Glutamatergic neuron (in vitro differentiated cells): ENCODE data around the gene SERPINA5. TPM values are rescaled to one million over a fixed set of nuclear protein-coding genes. Genes with fewer than 3 reads are reported as not detected.

Experiments used
- DNase-seq: peaks from one replicate; pipeline ENCODE4 v3.0.0; 2022
- H3K27ac Mint-ChIP-seq: one replicate; pipeline ENCODE4 v1.8.0; 2020; ENCODE audit warnings: mild to moderate bottlenecking, mixed read lengths, inconsistent platforms; ENCODE audit not compliant: unreplicated experiment
- H3K27me3 Mint-ChIP-seq: one replicate; pipeline ENCODE4 v1.8.0; 2020; ENCODE audit warnings: mild to moderate bottlenecking, moderate library complexity, mixed read lengths, inconsistent platforms; ENCODE audit not compliant: unreplicated experiment
- H3K36me3 Mint-ChIP-seq: one replicate; pipeline ENCODE4 v1.8.0; 2020; ENCODE audit warnings: mild to moderate bottlenecking, mixed read lengths, inconsistent platforms; ENCODE audit not compliant: unreplicated experiment
- H3K4me1 Mint-ChIP-seq: one replicate; pipeline ENCODE4 v1.8.0; 2020; ENCODE audit warnings: mild to moderate bottlenecking, low read depth, mixed read lengths, inconsistent platforms; ENCODE audit not compliant: unreplicated experiment
- H3K4me3 Mint-ChIP-seq: one replicate; pipeline ENCODE4 v1.8.0; 2020; ENCODE audit warnings: mild to moderate bottlenecking, mixed read lengths, inconsistent platforms; ENCODE audit not compliant: unreplicated experiment
- H3K9me3 Mint-ChIP-seq: one replicate; pipeline ENCODE4 v1.8.0; 2020; ENCODE audit warnings: mild to moderate bottlenecking, moderate library complexity, mixed read lengths, inconsistent platforms; ENCODE audit not compliant: unreplicated experiment
- CTCF ChIP-seq: fragments of 200-600 bp; sonication (generic); IDR thresholded peaks from one replicate; pipeline ENCODE4 v1.5.0; 2021; ENCODE audit not compliant: partially characterized antibody, unreplicated experiment
- total RNA-seq: library from RNA; stranded (reverse); fragmentation: NEBNext Ultra II Directional; extraction: Animal tissue kit (Norgen Biotek cat#: 25700); gene quantifications from one replicate; pipeline ENCODE4 v1.2.1, GENCODE V29; 2021; ENCODE audit not compliant: unreplicated experiment

SERPINA5 gene
- total RNA-seq, 1 donor from 2014 or later, result not detected

GRCh38 chr14:94562941-94563883 lies 18.0 kb upstream of the SERPINA5 start:
- Mint-ChIP-seq H3K27me3 (no peaks in the 10 kb centered on the region), H3K36me3 (no peaks in the 10 kb centered on the region), H3K27ac (no peak overlapping the region), H3K9me3 (peaks cover 2% of the 10 kb centered on the region), H3K4me3 (no peak overlapping the region), H3K4me1 (no peaks in the 10 kb centered on the region)
- TF ChIP-seq CTCF, result no peak
- DNase-seq, result no peak

- TF ChIP-seq CTCF, result no peak
- DNase-seq, result no peak
- H3K4me3 Mint-ChIP-seq, result no peak overlapping the region
- peaks cover 2% of the 10 kb centered on the region for H3K9me3 Mint-ChIP-seq
- no peaks in the 10 kb centered on the region for H3K4me1 Mint-ChIP-seq
- no peaks in the 10 kb centered on the region for H3K27me3 Mint-ChIP-seq
- no peaks in the 10 kb centered on the region for H3K36me3 Mint-ChIP-seq
- H3K27ac Mint-ChIP-seq, result no peak overlapping the region
Measured at GRCh38 chr14:94564381-94564780, 16.8 kb upstream of the SERPINA5 start.

GRCh38 chr14:94568186-94568585 lies 13.0 kb upstream of the SERPINA5 start:
- H3K4me3 Mint-ChIP-seq, result no peak overlapping the region
- no peaks in the 10 kb centered on the region for H3K9me3 Mint-ChIP-seq
- H3K27ac Mint-ChIP-seq, result no peak overlapping the region
- H3K27me3 Mint-ChIP-seq, result no peaks in the 10 kb centered on the region
- DNase-seq, result no peak
- H3K36me3 Mint-ChIP-seq, result no peaks in the 10 kb centered on the region
- TF ChIP-seq CTCF, result no peak
- H3K4me1 Mint-ChIP-seq, result no peaks in the 10 kb centered on the region

- no peak for DNase-seq
- Mint-ChIP-seq H3K27ac (no peak overlapping the region), H3K27me3 (no peaks in the 10 kb centered on the region), H3K4me1 (no peaks in the 10 kb centered on the region), H3K4me3 (no peak overlapping the region), H3K36me3 (no peaks in the 10 kb centered on the region), H3K9me3 (no peaks in the 10 kb centered on the region)
- TF ChIP-seq CTCF, result no peak
Measured at GRCh38 chr14:94569381-94570001, 11.7 kb upstream of the SERPINA5 start.

GRCh38 chr14:94570002-94570400 lies 11.2 kb upstream of the SERPINA5 start:
- TF ChIP-seq CTCF, result no peak
- no peaks in the 10 kb centered on the region for H3K4me1 Mint-ChIP-seq
- no peaks in the 10 kb centered on the region for H3K36me3 Mint-ChIP-seq
- H3K27ac Mint-ChIP-seq, result no peak overlapping the region
- H3K9me3 Mint-ChIP-seq, result no peaks in the 10 kb centered on the region
- no peak overlapping the region for H3K4me3 Mint-ChIP-seq
- no peaks in the 10 kb centered on the region for H3K27me3 Mint-ChIP-seq
- DNase-seq, result no peak
